Kidney tubule cell (primary cell): ENCODE results near the gene KCNB1.
"Not testable (repeated sequence)": the region's sequence is repeated elsewhere in the genome, so short reads cannot be mapped to it uniquely, and the experiment has no call there.

Experiments
- DNase-seq: peaks from one replicate; pipeline ENCODE4 v3.0.0-alpha.2; 2018; ENCODE audit warnings: low spot score

The KCNB1 gene

GRCh38 chr20:49433333-49433732 is 49.1 kb downstream of the KCNB1 start:
- no peak for DNase-seq

GRCh38 chr20:49432550-49432949 is 49.9 kb downstream of the KCNB1 start:
- DNase-seq: no peak

DNA sequence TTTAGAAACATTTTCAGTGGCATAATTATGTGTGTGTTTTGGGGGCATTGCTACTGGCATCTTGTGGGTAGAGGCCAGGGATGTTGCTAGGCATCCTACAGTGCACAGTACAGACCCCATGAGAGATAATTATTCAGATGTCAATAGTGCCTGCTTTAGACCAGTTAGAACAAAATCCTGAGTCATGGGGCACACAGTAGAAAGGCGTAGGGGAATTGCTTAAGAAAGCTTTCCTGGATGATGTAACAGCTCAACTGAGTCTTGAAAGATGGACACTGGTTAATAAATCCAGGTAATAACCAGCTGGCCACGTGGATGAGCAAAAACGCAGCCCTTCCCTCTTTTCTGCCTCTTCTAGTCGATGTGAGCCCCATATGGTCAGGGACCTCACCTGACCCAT is 51.1 kb downstream of the KCNB1 start:
- DNase-seq: no peak

GRCh38 chr20:49430320-49430719 is 52.1 kb downstream of the KCNB1 start:
- no peak for DNase-seq

GRCh38 chr20:49427751-49428518 is 54.5 kb downstream of the KCNB1 start:
- no peak for DNase-seq

GRCh38 chr20:49426873-49427272 is 55.6 kb downstream of the KCNB1 start:
- DNase-seq: no peak

DNA sequence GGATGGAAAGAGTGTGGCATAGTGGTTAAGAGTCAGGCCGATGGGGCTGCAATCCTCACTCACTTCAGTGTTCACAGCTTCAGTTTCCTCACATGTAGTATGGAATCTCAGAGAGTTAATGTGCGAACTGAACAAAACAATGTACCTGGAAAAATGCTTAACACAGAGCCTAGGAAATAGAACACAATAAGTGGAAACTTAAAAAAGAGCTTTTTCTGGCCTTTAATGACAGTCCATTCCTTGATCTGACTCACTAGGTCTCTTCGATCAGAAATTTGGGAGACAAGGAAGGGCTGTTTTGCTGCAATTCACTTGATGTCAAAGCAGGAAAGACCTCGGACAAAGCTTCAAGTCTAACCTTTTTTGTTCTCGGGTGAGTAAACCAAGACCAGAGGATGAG is 56.1 kb downstream of the KCNB1 start:
- DNase-seq: no peak

DNA sequence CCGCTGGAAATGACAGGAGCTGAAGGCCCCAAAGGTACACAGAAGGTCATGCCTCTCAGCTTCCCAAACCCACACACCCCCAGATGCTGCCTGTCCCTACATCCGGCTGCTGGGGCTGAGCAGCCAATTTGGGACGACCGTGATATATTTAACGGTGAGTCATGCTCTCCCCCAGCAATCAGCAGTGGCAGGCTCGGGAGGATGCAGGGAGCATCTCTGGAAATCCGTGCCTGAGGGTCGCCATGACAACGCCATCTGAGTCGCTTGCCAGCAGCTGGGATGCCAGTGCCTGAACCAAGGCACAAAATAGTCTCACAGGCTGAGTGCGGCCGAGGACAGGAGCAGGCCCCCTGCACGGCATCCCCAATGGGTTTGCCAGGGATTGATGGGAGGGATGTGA is 57.9 kb downstream of the KCNB1 start:
- DNase-seq: no peak

- no peak for DNase-seq
Measured at GRCh38 chr20:49422161-49422560, 60.3 kb downstream of the KCNB1 start.

DNA sequence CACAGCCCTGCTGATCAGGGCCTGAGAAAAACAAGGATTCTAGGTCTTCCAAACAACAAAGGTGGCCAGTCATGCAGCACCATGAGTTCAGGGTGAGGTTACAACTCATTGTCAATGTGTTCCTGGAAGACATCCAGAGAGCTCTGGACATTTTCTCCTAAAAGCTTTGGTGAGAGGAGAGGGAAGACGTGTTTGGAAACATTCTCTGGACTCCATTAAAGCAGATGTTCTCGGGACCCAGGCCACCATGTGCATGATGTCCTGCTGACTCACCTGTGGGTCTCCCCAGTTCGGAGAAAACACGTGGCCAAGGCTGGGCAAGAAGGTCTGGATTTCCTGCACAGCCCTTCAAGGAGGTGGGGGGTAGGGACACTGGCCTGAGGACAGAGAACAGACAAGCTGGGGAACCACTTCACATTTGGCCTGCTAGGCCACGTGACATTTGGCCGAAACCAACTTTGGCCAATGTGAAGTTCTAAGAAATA is 61.6 kb downstream of the KCNB1 start:
- DNase-seq: peak; percentile 6

DNA sequence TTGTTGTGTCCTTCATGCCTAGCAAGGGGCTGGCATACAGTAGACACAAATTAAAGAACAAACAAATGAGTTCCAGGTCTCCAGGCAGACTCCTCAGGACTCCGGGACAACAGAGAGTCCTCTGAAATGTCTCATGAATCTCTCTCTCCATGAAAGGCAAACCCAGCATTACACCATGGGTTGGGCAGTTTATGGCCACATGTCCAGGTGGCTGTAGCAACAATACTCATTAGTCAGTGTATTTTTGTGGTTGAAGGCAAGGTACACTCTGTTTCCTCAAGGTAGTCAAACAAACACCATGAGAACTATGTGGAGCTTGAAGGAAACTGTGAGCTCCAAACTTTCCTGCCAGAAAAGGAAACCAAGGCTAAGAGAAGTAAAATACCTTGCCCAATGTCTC is 62.2 kb downstream of the KCNB1 start:
- peak; percentile 19 for DNase-seq

DNA sequence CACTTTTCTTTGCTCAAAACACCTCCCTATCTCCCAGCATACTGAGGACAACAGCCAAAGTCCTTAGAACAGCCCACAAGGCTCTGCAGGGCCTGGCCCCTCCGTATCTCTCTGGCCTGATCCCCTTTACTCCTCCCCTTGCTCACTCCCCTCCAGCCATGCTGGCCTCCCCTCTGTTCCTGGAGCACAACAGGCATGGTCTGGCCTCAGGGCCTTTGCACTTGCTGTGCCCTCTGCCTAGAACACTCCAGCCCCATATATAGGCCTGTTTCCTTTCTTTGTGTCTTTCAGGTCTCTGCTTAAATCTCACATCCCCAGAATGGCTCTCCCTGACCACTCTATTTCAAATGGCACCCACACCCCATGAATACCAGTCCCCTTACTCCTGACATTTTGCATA is 62.7 kb downstream of the KCNB1 start:
- DNase-seq: no peak

DNA sequence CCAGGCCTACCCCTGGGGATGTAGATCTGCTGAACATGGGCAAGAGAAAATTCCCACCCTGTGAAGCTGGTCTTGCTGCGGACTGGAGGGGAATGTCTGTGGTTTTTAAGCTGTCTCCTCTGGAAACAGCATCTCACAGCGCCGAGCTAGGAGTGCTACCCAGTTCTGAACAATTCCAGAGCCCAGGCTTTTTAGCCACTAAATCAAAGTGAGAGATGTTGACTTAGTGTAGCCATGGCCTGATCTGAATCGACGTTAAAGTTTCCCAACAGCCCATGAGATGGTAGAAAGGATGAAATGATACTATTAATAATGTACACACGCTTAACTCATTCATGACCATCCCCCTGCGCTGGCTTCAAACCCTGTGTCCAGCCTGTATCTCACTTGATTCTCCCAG is 63.7 kb downstream of the KCNB1 start:
- DNase-seq: no peak

- no peak for DNase-seq
Measured at GRCh38 chr20:49417843-49418555, 64.5 kb downstream of the KCNB1 start.

- no peak for DNase-seq
Measured at GRCh38 chr20:49415668-49416044, 66.8 kb downstream of the KCNB1 start.

- DNase-seq: no peak
Measured at GRCh38 chr20:49415005-49415667, 67.3 kb downstream of the KCNB1 start.

GRCh38 chr20:49413677-49414076 is 68.8 kb downstream of the KCNB1 start:
- DNase-seq: no peak

- no peak for DNase-seq
Measured at GRCh38 chr20:49412953-49413352, 69.5 kb downstream of the KCNB1 start.

GRCh38 chr20:49412254-49412653 is 70.2 kb downstream of the KCNB1 start:
- DNase-seq: no peak

DNA sequence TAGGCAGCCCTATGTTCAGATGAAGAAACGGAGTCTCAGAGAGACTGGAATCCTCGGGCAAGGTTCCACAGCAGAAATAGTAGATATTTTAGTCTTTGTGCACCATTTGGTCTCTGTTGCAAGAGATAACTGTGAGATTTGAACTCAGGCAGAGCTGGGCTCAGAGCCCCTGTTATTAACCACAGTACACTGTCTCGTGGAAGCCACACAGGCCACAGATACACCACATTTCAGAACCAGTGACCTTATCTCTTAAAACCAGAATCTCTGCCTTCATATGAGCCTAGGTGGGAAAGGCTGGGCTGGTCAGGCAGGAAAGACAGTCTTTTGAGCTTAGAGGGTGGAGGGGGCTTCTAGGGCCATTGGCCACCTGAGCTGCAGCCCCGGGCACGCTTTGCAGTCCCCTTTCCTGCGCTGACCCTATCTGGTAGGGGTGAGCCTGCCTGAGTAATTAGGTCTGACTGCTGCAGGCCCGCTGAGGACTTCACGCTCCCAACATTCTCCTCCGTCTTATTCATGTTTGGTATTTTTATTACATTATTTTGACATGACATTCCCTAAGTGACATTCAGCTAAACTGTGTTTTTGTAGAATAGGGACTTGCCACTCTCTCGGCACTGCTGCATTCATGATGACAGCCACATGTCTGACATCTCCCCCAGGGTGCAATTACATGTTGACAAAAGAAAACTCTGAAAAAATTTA is 71.1 kb downstream of the KCNB1 start:
- DNase-seq: no peak

DNA sequence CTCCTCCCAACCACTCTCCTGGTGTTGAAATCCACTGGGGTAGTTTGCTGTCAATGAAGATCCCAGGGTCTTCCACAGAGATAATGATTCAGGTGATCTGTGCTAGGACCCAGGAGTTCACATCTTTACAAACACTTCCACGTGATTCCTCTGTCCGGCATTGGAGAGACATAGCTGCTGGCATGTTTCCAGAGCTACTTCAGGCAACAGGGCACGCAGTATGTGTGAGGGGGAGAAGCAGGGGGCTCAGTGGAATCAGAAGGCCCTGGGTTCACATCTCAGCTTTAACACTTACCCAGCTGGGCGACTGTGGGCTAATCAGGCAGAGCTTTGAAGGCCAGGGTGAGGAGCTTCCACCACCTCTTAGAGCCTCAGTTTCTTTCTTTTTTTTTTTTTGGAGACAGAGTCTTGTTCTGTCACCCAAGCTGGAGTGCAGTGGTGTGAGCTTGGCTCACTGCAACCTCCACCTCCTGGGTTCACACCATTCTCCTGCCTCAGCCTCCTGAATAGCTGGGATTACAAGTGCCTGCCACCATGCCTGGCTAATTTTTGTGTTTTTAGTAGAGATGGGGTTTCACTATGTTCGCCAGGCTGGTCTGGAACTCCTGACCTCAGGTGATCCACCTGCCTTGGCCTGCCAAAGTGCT is 72.4 kb downstream of the KCNB1 start:
- DNase-seq: not testable (repeated sequence)
